RWPE2 (cell line): ENCODE measurements around the gene SUSD6.

Experiments used
- ATAC-seq: fragments of 200-7000 bp; cut with Tn5 transposase; 3 replicates; pipeline ENCODE4 v1.9.1; 2021; ENCODE audit warnings: low read depth
- DNase-seq: peaks from one replicate; pipeline ENCODE4 v3.0.0-alpha.2; 2020; ENCODE audit warnings: low spot score
- H3K27ac ChIP-seq: fragments of 450-650 bp; 2 replicates; pipeline ENCODE4 v1.5.1; 2017; ENCODE audit warnings: mild to moderate bottlenecking; ENCODE audit not compliant: poor library complexity, severe bottlenecking
- H3K27me3 ChIP-seq: fragments of 250-450 bp; sonication (Bioruptor Pico); 2 replicates; pipeline ENCODE4 v1.5.1; 2021; ENCODE audit warnings: mild to moderate bottlenecking, moderate library complexity; ENCODE audit not compliant: insufficient read depth, poor library complexity, severe bottlenecking
- H3K36me3 ChIP-seq: fragments of 250-450 bp; sonication (Bioruptor Pico); 2 replicates; pipeline ENCODE4 v1.5.1; 2020; ENCODE audit warnings: low read depth, mild to moderate bottlenecking, moderate library complexity
- H3K4me1 ChIP-seq: fragments of 250-450 bp; sonication (Bioruptor Pico); 2 replicates; pipeline ENCODE4 v1.5.1; 2021; ENCODE audit warnings: mild to moderate bottlenecking, moderate library complexity; ENCODE audit not compliant: insufficient read depth, poor library complexity, severe bottlenecking
- H3K4me3 ChIP-seq: fragments of 250-450 bp; sonication (Bioruptor Pico); 2 replicates; pipeline ENCODE4 v1.5.1; 2021; ENCODE audit warnings: mild to moderate bottlenecking, moderate library complexity; ENCODE audit not compliant: severe bottlenecking
- H3K9me3 ChIP-seq: fragments of 250-450 bp; sonication (Bioruptor Pico); 2 replicates; pipeline ENCODE4 v1.5.1; 2021; ENCODE audit warnings: mild to moderate bottlenecking, moderate library complexity; ENCODE audit not compliant: severe bottlenecking
- TF ChIP-seq, protein P1 (sequence below): fragments of 450-650 bp; IDR thresholded peaks from one replicate; pipeline ENCODE4 v1.5.1; 2017; ENCODE audit warnings: mild to moderate bottlenecking, moderate library complexity; ENCODE audit not compliant: poor library complexity, severe bottlenecking

Gene SUSD6

DNA sequence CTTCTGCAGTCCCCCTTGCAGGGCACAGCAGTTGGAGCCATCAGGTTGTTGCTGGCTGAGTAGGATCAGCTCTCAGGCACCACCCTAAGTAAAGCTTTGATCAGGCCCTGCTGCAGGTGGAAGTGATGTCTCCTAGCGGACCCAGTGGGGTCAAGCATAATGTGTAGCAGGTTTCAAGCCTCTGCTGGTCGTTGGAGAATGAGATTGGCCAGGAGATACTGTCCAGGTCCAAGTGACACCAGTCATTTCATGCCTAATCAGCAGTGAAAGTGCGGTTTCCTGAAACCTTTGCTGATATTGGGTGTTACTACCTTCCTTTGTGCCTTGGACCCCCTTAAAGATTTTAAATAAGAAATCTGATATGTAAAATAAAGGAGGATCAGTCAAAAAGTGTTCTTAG, 72.6 kb downstream of the SUSD6 start:
- Histone ChIP-seq H3K9me3 (no peaks in the 10 kb centered on the region), H3K4me3 (no peak overlapping the region), H3K27ac (peak overlapping the region; percentile 88), H3K27me3 (no peaks in the 10 kb centered on the region), H3K4me1 (peaks cover 43% of the 10 kb centered on the region), H3K36me3 (no peaks in the 10 kb centered on the region)
- TF ChIP-seq, protein P1, sequence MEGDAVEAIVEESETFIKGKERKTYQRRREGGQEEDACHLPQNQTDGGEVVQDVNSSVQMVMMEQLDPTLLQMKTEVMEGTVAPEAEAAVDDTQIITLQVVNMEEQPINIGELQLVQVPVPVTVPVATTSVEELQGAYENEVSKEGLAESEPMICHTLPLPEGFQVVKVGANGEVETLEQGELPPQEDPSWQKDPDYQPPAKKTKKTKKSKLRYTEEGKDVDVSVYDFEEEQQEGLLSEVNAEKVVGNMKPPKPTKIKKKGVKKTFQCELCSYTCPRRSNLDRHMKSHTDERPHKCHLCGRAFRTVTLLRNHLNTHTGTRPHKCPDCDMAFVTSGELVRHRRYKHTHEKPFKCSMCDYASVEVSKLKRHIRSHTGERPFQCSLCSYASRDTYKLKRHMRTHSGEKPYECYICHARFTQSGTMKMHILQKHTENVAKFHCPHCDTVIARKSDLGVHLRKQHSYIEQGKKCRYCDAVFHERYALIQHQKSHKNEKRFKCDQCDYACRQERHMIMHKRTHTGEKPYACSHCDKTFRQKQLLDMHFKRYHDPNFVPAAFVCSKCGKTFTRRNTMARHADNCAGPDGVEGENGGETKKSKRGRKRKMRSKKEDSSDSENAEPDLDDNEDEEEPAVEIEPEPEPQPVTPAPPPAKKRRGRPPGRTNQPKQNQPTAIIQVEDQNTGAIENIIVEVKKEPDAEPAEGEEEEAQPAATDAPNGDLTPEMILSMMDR = no peak
- DNase-seq (no peak), ATAC-seq (no peak)

DNA sequence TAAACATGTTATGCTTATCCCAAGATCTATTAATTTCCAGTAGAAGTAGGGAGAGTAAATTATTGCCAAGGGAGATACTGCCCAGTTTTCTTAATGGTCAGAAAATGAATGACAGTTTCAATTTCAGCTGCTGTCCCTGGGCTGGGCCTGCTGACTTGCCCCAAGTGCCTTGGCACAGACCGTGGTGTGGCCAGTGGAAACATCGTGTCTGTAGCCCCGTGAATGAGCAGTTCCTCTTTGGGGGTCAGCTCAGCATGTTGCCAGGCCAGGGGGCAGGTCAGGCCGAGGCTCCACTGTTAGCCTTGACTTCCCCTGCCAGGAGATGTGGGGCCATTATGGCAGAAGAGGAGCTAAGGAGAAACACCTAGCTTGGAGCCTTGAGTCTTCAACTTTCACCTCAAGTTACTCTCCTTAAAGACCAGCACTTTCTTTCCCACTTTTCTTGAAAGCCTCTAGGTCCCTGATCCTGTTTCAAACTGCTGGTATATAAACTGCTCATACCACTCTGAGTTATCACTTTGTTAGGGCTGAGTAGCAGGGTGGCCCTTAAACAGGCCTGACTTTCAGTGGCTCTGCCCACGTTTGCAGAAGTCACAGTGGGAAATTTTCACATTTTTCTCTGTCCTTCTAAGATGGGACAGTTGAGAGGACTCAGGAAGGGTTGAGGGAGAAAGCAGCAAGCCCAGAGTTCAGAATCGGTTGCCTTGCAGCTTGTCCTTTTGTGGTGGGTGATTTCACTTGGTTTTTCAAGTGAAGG, 73.2 kb downstream of the SUSD6 start:
- no peak for DNase-seq
- Histone ChIP-seq H3K4me3 (no peak overlapping the region), H3K27me3 (no peaks in the 10 kb centered on the region), H3K36me3 (no peaks in the 10 kb centered on the region), H3K27ac (peak overlapping the region; percentile 88), H3K4me1 (peaks cover 43% of the 10 kb centered on the region), H3K9me3 (no peaks in the 10 kb centered on the region)
- TF ChIP-seq, protein P1 = no peak
- peak; percentile 4; the same call in 1 of the 3 replicates for ATAC-seq

DNA sequence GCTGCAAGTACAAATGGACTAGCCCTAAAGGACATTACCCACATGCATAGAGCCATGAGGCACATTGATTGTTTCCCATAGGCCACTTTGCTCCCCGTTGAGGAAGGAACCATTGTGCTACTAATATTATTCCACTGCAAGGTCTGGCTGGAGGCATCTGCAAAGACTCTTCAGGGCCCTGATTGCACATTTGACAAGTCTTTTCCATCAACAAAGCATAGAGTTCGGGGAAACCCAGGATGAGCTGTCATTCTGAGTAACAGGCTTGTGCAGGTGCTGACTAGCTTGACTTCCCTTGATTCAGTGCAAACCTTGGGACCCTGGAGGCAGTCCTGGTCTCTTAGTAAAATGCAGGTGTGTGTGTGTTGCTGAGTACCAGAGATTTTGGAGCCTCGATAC, 73.8 kb downstream of the SUSD6 start:
- TF ChIP-seq, protein P1 = no peak
- Histone ChIP-seq H3K4me3 (no peak overlapping the region), H3K27me3 (no peaks in the 10 kb centered on the region), H3K4me1 (peaks cover 43% of the 10 kb centered on the region), H3K36me3 (no peaks in the 10 kb centered on the region), H3K9me3 (no peaks in the 10 kb centered on the region), H3K27ac (peak overlapping the region; percentile 88)
- DNase-seq (peak; percentile 91), ATAC-seq (peak; percentile 96)

DNA sequence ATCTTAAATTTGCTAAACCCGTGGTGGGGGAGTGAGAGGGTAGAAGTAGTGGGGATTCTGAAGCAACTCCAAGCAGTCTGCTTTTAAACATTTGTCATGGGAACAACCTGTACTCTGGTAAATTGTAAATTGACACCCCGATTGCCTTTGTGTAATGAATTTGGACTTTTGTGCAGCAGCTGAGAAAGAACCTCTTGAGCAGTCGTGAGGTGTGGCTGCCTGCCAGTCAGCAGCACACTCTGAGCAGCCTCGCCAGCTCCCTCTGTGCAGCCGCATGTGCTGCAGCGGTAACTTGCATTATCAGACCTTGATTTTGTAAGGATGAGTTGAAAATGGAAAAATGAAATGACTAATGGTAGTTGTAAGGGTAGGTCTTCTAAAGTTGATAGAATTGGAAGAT, 74.3 kb downstream of the SUSD6 start:
- Histone ChIP-seq H3K9me3 (no peaks in the 10 kb centered on the region), H3K4me3 (no peak overlapping the region), H3K27me3 (no peaks in the 10 kb centered on the region), H3K36me3 (no peaks in the 10 kb centered on the region), H3K27ac (peak overlapping the region; percentile 88), H3K4me1 (peaks cover 43% of the 10 kb centered on the region)
- TF ChIP-seq, protein P1 = peak; percentile 20
- ATAC-seq (peak; percentile 70), DNase-seq (no peak)
